ENCODE results near the gene HIC1.

DNA sequence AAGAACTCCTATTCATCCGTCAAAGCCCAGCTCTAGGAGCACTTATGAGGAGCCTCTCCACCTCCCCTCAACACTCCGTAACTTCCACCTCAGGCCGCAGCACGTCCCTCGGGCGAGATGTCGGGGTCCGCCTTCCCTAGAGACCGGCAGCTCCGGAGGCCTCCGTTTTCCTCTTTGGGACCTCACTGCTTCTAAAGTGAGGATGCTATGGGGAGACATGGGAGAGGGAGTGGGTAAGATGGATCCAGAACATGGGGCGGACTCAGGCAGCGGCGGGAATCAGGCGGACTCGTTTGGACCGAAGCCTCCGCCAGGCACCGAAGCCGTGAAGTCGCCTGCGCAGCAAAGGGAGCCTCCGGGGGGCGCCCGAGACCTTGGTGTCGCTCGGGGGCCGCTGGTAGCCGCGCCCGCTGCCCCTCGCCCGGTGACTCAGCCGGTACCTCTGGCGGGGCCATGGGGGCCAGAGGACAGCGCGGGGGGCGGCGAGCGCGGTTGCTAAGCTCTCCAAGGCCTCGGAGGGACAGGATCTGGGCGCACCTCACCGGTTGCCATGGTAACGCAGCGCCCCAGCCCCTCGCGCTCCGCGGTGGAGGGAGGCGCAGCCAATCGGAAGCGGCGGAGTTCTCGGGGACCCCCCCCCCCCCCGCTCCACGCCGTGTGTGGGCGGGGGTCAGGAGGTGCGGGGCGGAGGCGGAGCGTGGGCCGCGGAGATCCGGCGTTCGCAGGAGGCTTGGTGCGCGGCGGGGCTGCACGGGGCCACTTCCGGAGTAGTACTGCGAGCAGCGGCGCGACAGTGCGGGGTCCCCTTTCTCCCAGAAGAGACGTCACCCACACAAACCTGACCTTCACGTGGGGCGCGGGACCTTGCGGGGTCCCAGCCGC is 1.3 kb upstream of the HIC1 start:
- TF ChIP-seq, protein P1, sequence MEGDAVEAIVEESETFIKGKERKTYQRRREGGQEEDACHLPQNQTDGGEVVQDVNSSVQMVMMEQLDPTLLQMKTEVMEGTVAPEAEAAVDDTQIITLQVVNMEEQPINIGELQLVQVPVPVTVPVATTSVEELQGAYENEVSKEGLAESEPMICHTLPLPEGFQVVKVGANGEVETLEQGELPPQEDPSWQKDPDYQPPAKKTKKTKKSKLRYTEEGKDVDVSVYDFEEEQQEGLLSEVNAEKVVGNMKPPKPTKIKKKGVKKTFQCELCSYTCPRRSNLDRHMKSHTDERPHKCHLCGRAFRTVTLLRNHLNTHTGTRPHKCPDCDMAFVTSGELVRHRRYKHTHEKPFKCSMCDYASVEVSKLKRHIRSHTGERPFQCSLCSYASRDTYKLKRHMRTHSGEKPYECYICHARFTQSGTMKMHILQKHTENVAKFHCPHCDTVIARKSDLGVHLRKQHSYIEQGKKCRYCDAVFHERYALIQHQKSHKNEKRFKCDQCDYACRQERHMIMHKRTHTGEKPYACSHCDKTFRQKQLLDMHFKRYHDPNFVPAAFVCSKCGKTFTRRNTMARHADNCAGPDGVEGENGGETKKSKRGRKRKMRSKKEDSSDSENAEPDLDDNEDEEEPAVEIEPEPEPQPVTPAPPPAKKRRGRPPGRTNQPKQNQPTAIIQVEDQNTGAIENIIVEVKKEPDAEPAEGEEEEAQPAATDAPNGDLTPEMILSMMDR (IDR thresholded peaks at IDR 0.05): peak; percentile 41 to 55 (median 47)
- TF ChIP-seq EP300 (IDR thresholded peaks at IDR 0.05; ENCODE audit: low read depth): no peak
